ENCODE measurements around the gene MGAT4A.
"Not testable (repeated sequence)": the region's sequence is repeated elsewhere in the genome, so short reads cannot be mapped to it uniquely, and the experiment has no call there.

Gene MGAT4A

DNA sequence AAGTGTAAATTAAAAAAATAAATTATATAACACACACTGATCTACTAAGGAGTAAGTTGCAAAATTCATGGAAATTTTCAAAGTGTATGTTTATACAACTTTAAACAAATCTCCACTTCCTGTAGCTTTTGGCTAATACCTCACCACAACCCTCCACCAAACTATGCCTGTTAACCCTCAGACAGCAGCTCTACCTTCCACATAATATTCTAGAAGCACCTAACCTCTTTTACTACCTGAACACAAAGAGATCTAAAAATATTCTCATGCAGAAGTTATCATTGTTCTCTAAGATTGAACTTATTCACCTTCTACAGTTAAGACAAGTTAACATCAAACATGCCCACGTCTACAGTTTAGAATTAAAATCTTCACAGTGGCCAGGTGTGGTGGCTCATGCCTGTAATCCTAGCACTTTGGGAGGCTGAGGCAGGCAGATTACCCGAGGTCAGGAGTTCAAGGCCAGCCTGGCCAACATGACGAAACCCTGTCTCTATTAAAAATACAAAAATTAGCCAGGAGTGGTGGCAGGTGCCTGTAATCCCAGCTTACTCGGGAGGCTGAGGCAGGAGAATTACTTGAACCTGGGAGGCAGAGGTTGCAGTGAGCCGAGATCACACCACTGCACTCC is 2.7 kb downstream of the MGAT4A start:
- not testable (repeated sequence) for DNase-seq

DNA sequence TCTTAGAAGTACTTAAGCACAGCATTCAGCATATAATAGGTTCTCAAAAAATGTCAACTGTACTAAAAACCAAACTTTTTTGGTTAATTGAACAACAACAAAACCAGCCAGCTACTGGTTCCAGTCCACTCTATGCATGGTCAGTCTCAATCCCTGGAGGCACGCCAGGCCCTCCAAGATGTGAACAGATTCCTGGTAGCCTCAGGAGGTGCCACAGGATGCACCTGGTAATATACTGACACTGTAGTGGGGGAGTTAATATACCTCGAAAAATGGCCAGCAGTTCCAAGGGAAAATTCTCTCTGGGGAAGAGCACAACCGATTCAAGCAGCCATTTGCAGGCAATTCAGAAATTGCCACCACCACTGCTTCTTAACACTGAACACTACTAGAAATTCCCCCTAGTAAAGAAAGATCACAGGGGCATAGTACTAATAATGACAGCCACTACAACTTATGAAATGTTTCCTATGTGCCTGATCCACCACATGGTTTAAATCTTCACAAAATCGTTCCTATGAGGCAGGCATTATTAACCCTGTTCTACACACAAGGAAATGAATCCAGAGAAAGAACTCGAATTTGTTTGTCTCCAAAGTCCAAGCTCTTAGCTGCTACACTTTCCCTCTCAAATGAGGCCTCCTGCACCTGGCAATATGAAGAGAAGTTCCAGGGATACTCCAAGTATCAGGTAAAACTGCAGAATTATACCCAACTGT is 3.4 kb downstream of the MGAT4A start:
- no peak for DNase-seq

GRCh38 chr2:98726735-98727368 is 4.1 kb downstream of the MGAT4A start:
- no peak for DNase-seq

- DNase-seq = no peak
Observed at GRCh38 chr2:98726205-98726604, 4.7 kb downstream of the MGAT4A start.

- DNase-seq = no peak
Observed at GRCh38 chr2:98720286-98720685, 10.6 kb downstream of the MGAT4A start.

DNA sequence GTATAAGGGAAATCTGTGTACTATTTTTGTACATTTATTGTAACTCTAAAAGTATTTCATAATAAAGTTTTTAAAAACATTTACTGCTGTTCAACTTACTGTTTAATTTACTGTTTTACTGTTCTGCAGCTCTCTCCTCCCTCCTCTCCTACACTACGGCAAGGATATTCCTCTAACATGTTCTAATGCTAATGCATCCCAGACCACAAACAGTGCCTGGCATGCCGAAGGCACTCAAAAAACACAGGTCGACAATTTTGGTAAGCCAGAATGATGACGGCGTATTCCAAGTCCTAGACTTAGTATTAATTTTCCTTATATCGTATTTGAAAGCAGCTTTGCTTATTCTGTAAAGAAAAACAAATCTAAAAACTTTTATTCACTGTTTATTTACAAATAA is 13.3 kb downstream of the MGAT4A start:
- DNase-seq = no peak

- DNase-seq = no peak
Observed at GRCh38 chr2:98716786-98717185, 14.1 kb downstream of the MGAT4A start.

- DNase-seq = no peak
Observed at GRCh38 chr2:98715812-98716451, 15.0 kb downstream of the MGAT4A start.

GRCh38 chr2:98713332-98714015 is 17.5 kb downstream of the MGAT4A start:
- no peak for DNase-seq

DNA sequence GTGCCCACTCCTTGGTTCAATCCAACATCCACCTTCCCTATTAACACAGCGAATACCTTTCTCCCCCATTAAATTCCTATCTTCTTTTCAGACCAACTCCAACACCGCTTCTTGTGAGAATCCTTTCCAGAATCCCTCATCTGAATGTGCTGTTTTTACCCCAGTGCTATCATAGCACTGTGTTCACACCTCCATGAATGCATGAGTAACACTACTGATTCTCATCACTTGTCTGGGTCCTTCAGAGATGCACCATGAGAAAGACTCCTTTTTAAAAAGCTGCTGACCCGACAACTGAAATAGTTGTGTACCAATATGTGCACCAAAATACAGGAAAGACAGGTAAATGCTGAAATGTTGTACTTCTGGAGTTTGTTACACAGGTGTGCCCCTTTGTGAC is 18.8 kb downstream of the MGAT4A start:
- no peak for DNase-seq

GRCh38 chr2:98711506-98711905 is 19.4 kb downstream of the MGAT4A start:
- DNase-seq = no peak

DNA sequence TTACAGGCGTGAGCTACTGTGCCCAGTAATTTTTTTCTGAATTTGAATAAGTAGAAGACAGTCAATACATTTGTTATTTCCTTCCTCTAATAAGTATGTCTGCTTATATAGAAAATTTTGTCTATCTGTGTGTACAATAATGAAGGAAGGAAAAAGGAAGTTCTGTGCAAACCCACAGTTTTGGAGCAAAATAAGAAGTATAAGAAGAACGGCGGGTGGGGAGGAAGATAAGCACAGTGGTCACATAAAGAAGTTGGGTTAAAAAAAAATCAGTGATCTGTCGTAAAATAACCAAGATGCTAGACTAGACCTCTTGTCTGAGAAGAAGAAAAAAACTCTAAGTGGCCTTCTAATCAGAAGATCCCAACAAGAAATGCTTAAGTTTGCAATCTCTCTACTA is 20.2 kb downstream of the MGAT4A start:
- no peak for DNase-seq

- no peak for DNase-seq
Observed at GRCh38 chr2:98709535-98709934, 21.4 kb downstream of the MGAT4A start.

DNA sequence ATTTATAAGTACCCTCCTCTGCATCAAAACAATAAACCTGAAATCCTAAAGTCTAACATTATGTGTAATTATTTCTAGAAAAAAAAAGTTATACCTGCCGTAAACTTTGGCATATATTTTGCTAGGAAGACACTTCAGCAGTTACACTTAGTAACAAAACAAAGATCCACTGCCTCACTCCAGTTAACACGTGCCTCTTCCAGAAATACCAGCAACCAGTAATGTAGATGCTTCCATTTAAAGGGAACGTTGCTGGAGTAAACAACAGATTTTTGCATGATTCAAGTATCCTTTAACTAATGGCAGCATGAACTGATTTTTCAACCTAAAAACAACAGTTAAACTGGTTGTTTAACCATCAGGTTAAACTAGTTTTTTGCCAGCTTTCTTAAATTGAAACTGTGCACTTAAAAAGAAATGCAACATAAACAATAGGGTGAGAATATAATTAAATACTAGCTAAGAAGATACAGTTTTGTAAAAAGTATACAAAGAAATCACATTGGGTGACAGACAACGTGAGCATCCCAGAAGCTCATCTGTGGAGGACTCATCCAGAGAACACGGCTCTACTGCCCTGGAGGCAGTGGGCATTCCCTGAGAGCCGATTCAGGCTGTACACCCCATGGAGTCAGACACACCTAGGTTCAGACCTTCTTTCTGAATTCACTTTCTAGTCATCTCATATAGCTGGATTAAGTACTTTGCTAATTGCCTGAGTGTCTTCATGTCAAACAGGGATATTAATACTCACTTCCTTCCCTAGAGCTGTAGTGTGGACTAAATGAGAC is 22.3 kb downstream of the MGAT4A start:
- DNase-seq = no peak

- no peak for DNase-seq
Observed at GRCh38 chr2:98706591-98706990, 24.3 kb downstream of the MGAT4A start.

DNA sequence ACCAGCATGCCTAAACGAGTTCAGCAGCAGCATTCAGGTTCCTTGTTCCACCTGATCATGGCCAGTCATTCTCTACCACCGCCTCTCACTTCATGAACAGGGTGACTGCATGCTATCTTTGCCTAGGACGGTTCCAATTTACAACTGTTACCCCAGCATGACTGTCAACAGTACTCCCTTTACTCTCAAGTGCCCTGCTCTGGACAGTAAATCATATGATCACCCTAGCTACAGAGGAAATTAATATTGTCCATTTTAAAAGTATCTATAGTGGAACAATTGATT is 25.7 kb downstream of the MGAT4A start:
- DNase-seq = no peak

DNA sequence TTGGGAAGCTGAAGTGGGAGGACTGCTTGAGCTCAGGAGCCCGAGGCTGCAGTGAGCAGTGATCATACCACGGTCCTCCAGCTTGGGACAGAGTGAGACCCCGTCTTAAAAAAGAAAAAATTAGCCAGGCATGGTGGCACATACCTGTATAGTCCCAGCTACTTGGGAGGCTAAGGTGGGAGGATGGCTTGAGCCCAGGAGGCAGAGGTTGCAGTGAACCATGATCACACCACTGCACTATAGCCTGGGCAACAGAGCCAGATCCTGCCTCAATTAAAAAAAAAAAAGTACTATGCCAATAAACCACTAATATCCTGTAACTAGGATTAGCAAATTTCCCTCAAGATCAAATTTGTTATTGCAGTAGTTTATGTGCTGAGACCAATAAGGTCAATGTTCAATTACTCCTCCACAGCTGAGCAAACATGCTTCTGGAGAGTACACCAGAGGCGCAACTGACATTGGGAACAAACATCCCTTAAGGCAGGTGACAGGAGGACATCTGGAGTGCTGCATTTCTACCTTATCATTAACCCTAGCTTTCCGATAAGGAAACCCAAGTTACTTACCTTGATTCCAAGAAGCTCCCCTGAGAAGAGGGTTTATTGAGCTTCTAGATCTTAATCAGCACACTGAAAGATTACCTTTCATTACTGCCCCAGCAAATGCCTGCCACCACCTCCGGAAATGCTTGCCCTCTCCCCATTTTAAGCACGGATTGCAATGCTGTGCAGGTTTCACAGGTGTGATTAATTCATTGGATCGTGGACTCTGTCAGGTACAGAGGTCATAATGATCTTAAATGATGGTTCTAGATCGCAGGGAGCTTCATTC is 26.2 kb downstream of the MGAT4A start:
- no peak for DNase-seq

DNA sequence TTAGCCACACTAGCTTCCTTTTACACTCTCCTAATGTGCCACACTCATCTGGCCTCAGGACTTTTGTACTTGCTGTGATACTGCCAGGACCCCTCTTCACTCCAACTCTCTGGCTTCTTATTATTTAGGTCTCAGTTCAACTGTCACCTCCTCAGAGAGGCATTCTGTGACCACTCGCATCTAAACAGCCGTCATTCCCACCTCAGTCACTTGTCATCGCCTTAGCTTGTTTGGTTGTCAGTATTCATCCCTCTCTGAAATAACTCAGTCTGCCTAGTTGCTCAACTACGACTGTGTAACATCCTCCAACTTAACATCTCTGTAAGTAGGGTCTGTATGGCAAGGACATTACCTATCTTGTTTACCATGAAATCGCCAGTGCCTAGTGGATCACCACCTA is 27.2 kb downstream of the MGAT4A start:
- no peak for DNase-seq

DNA sequence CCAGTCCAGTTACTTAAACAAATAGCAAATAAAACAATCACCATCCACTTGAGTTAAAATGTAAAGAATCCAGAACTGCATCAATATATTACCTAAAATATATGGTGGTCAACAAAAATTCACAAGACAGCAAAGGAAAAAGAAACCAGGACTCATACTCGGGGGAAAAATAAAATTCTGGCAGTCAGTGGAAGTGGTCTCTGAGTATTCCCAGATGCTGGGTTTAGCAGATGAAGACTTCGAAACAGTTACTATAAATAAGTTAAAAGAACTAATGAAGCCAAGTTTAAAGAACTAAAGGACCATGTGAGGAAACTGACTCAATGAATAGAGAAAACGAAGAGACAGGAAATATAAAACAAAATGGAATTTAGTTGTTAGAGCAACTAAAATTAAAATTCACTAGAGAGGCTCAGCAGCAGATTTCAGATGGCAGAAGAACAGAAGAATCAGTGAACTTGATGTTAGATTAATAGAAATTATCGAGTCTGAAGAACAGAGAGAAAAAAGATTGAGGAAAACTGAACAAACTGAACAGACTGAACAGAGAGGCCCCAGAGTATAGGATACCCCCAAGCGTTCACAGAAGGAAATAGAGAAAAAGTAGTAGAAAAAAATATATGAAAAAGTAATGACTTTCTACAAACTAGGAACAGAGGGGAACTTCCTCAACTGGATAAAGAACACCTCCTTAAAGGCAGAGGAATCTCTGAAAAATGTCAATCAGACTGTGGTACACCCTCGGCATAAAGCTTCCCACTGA is 27.9 kb downstream of the MGAT4A start:
- no peak for DNase-seq

DNA sequence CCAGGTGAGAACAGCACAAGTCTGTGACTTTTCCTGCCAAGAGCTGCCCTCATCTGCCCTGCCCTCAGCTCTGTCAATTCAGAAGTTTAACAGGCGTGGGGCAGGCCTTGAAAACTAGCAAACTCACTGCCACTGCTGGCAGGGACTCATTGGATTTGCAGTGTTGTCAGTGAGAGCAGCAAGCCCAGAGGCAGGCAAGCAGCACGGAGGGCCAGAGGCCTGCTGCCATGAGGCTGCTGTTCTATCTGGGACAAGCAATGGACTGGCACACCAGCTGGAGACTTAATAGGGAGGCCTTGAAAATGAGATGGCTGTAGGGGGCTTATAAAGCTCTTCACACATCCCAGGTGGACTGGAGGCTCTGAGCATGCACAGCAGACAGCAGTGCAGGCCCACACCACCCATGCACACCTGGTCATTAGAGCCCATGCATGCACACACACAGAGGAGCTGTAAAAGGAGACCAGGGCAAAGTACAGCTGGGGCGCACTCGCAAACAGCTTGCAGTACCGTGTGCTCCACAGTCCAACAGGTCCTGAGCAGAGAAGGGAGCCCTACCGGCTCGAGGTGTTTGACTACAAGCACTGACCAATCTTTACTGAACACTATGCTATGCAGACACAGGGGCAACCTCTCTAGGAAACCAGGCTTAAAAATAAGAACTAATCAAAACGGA is 28.7 kb downstream of the MGAT4A start:
- no peak for DNase-seq
